ENCODE measurements around the gene ZNF440. TPM values are rescaled to one million over a fixed set of nuclear protein-coding genes. Genes with fewer than 3 reads are reported as not detected.

ZNF440 gene
- total and polyA plus RNA-seq, 10 of the 15 experiments (the other 5 are each of a cell fraction or from before 2014, with no cell fraction given), result 1.3 to 8.9 (median 3.8) TPM

DNA sequence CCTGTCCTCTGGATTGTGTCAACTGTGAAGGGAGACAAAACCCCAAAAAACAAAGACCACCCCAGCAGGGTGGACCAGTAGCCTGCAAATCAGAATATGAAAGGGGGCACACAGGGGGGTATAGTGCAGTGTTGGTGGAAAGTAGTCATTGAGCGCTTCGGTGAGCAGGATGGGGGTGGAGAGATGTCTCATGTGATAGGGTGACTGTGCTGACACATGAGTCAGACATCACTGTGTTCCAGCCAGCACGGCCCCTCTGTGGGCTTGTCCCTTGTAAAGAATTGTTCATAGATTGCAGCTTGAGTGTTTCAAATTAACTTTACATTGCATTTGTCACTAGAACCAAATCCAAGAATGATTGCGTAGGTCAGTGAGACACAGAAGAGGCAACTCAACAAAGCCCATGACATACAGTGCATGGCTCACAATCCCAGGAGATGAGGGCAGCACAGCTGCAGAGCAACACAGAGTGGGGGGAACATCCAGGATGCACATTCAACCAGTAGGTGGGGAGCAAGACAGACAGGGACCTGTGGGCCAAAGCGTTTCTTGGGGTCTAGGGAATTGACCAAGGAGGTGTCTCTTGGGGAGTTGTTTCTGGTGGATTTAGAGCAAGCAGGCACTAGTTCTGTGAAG, 7.5 kb downstream of the ZNF440 start:
- CTCF ChIA-PET, result no interaction called here
- in situ Hi-C loops (cut with MboI), result no loop called here

More for the DNA sequence above, 7.5 kb downstream of the ZNF440 start:
- intact Hi-C loops (cut with micrococcal nuclease; ENCODE audit: unreplicated experiment), result no loop called here
- H3K27me3 ChIP-seq (replicated peaks in 1 of 2; ENCODE audit: control insufficient read depth in 2 of 2, insufficient read depth in 2 of 2, low read length in 1 of 2), result no peaks in the 10 kb centered on the region
- no peaks in the 10 kb centered on the region for H4K20me1 ChIP-seq (ENCODE audit: control insufficient read depth, insufficient read depth)
- ChIA-PET POLR2A (no interaction called here), RAD21 (ENCODE audit: unreplicated experiment) (no interaction called here), SMC1A (ENCODE audit: uncharacterized antibody, unreplicated experiment) (no interaction called here)
- TF ChIP-seq ZBTB4 (CRISPR knock-in tag; IDR thresholded peaks at IDR 0.05) (no peak), GATAD2B (conservative IDR thresholded peaks at IDR 0.05; ENCODE audit: low read depth) (no peak), POLR2A (IDR thresholded peaks at IDR 0.05; ENCODE audit: low read depth, low read length) (no peak)
- H3K27ac ChIP-seq (ENCODE audit: control insufficient read depth, insufficient read depth), result no peak overlapping the region
- no peak overlapping the region for H3K4me3 ChIP-seq
- no peaks in the 10 kb centered on the region for H3K4me1 ChIP-seq (ENCODE audit: control insufficient read depth, insufficient read depth, low read length)
- DNase-seq (ENCODE audit: low read depth, low spot score) (no peak), FAIRE-seq (no peak), ATAC-seq (no peak)
- WGBS (ENCODE audit: insufficient coverage, insufficient replicate concordance, low lambda C conversion rate, missing lambda C conversion rate), result 98% methylated on average over 5 of the region's 5 CpGs
- peaks cover 1% of the 10 kb centered on the region; the same call in 2 of the 3 replicates for H3K9me3 ChIP-seq (replicated peaks; ENCODE audit: control insufficient read depth, insufficient read depth, low read length)
- H3K36me3 ChIP-seq (ENCODE audit: control insufficient read depth in 2 of 2, insufficient read depth in 2 of 2, low read length in 1 of 2), result no peaks in the 10 kb centered on the region; a peak in 1 of 4 replicates
- no peaks in the 10 kb centered on the region for H3K79me2 ChIP-seq (ENCODE audit: control insufficient read depth, insufficient read depth, low read length)
- BruUV-seq (replicated peaks), result no TSS peak
- H2AFZ ChIP-seq (ENCODE audit: control insufficient read depth, low read depth, low read length), result no peak overlapping the region
- no peak overlapping the region for H3K9ac ChIP-seq (ENCODE audit: control insufficient read depth, insufficient read depth, low read length)
- H3K4me2 ChIP-seq (ENCODE audit: control insufficient read depth, insufficient read depth), result no peak overlapping the region
